Raji (cell line): ENCODE data around the gene IL1RAP.

ENCODE experiments used
- POLR2A ChIP-seq: IDR thresholded peaks from 2 replicates; pipeline ENCODE4 v1.6.1; 2011; ENCODE audit warnings: low read depth, low read length, control low read depth; ENCODE audit not compliant: insufficient read depth

The IL1RAP gene

DNA sequence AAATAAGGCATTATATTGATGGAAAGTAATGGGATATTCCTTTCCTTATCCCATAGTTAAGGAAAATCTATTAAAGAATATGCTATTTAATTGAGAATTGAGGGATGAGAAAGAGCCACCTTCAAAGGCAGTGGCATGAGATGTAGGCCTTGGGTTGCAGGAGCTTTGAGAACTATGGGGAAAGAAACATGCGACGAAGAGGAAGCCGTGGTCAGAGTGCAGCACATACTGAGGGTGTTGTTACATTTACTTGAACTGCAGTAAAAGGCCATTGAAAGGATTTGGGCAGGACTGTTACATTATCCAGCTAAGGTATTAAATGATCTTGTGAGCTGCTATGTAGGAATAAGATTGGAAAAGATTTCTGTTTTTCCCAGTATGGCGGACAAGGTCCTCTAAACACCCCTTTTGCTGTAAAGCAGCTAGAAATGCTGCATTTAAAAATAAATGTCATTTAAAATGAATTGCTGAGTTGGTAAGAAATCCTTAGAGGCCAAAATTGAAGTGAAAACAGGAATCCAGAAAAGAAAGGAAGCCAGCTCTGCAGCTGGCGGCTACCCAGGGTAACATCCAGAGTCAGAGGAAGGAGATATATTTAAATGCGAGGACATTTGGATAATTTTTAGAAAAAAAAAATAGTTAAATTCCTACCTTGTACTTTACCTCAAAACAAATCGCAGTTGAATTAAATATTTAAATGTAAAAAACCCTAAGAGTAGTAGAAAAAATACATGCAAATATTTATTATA, 61.7 kb downstream of the IL1RAP start:
- TF ChIP-seq POLR2A, result no peak

DNA sequence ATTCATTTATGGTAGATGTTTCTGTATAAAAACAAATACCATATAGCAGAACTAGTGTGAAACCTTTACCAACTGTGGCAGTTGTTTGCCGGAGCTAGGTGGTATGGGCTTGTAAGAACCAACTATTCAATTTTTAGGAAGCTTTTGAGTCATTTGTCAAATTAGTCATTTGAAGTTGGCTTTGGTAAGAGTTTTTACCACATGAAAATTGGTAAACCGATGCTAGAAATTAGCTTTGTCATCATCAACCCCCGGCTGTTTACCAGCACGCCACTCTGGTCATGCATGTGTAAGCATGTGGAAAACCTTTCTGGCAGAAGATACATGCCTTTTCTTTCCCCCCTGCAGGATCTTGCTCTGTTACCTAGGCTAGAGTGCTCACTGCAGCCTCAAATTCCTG, 63.3 kb downstream of the IL1RAP start:
- TF ChIP-seq POLR2A, result no peak

DNA sequence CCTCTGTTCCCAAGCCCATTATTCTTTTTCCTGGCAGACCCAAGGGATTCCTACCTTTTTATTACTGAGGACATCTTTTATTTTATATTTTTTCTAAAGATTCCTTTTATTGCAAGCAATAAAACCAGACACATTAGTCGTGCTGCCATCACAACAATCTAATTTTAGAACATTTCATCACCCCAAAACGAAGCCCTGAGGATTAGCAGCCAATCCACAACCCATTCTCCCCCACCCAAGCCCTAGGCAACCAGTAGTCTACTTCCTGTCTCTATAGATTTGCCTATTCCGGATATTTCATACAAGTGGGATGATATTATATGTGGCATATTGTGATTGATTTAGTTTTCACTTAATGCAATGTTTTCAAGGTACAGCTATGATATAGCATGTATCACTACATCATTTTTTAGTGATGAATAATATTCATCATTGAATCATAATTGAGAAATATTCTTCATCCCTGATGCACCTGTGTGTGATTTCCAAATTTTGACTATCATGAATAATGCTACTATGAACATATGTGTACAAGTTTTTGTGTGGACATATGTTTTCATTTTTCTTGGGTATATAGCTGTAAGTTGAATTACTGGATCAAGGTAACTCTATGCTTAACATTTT, 65.7 kb downstream of the IL1RAP start:
- no peak for TF ChIP-seq POLR2A

DNA sequence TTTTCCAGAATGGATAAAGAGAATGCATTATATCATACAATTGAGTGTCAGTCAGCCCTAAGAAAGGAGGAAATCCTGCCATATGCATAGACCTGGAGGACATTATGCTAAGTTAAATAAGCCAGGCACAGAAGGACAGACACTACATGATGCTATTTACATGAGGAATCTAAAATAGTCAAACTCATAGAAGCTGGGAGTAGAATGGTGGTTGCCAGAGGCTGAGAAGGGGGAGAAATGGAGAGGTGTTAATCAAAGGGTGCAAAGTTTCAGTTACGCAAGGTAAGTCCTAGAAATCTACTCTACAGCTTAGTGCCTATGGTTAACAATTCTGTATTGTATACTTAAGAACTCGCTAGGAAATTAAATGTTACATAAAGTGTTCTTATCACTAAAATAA, 66.5 kb downstream of the IL1RAP start:
- TF ChIP-seq POLR2A, result no peak

DNA sequence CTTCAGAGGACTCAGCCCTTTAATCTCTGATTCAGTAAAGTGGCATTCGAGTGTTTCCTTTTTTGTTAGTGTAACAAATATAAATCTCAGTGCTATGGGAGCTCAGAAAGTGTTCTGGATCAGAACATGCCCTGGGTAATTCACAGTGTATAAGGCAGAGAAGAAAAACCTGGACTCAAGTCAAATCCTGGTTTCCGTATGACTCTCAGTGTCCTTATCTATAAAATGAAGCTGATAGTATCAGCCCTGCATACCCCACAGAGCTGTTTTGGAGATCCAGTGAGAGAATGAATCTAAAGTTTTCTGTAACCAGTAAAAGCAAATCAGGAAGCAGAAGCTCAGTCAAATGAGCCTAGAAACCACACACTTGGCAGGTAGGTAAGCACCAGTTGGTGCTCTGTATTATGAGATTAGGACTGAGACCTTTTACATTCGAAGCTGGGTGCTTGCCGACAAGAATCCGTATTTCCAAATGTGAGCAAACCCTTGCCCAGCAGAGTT, 67.2 kb downstream of the IL1RAP start:
- TF ChIP-seq POLR2A, result no peak

DNA sequence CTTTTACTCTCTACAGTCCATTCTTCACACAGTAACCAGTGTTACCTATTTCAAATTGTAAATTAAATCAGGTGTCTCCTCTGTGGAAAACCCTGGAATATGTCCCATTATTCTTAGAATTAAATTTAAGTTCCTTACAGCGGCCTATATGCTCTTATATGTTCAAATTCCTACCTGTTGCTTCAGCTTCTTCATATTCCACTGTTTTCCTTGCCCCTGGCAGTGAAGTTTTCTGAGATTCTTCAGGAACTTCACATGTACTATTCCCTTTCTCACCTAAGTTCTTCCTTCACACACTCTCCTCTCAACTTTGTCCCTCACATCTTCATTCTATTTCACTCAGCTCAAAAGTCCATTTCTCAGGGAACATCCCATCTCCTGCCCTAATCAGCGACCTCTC, 68.8 kb downstream of the IL1RAP start:
- no peak for TF ChIP-seq POLR2A

DNA sequence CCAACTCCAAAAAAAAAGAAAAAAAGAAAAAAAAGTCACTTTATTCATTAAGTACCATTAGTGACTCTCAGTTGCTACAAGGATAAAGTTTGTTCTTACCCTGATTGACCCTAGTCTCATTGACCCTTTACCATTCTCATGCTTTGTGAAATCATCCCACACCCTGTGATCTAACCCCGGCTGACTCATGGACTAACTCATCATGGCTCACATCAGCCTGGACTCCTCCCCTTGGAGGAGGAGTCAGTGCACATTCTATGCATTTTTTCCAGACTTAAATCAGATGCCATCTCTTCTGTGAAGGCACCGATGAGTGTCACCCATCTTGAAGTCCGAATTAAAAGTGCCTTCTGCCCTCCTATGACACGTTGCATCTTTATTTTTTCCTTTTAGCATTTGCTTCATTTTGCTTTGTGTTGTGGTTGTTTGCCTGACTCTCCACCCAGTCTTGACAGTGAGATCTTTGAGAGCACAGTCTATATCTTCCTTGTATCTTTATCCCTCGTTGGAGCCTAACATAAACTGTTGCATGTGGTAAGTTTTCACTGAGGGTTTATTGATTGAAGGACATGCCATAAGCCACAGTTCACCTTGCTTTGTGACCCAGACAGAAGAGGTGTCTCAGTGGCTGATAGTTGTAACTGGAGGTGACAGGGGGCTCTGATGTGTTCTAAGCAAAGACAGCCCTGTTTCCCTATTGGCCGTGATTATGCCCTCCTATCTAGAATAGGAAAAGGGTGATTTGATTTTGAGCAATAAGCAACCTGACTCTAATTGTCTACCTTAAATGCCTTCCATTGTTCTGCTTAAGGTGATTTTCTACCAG, 72.1 kb downstream of the IL1RAP start:
- TF ChIP-seq POLR2A, result no peak

DNA sequence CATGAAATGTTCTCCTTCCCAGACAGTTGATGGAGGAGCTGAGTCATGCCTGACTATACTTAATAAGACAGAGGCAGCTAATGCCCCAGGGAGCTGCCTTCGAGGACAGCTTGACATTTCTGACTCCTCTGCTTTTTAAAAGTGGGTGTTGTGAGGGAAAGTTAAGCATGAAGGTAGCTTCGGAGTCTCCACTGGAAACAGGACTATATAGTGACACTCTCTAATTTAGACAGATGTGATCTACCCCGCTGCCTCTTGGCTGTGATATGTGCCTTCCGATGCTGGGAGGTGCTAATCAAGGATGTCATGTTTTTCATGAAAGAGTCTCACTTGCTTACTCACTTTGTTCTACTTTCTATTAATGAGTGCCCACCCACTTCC, 72.7 kb downstream of the IL1RAP start:
- no peak for TF ChIP-seq POLR2A

DNA sequence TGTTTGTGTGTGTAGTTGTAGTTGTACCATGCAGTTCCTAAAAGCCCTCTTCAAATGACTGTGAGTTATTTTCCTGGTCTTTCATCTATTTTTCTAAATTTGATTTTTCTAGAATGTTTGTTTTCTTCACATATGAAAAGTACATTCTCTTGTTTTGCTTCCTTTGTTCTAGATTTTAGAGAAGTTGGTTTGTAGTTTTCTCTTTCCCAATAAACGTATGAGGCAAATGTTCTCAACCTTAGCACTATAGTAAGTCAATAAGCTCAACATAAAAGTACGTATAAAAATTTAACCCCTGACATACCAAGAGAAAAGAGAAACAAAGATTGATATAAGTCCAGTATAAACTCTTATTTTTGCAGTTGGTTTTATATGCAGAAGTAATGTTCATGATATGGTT, 74.7 kb downstream of the IL1RAP start:
- no peak for TF ChIP-seq POLR2A

DNA sequence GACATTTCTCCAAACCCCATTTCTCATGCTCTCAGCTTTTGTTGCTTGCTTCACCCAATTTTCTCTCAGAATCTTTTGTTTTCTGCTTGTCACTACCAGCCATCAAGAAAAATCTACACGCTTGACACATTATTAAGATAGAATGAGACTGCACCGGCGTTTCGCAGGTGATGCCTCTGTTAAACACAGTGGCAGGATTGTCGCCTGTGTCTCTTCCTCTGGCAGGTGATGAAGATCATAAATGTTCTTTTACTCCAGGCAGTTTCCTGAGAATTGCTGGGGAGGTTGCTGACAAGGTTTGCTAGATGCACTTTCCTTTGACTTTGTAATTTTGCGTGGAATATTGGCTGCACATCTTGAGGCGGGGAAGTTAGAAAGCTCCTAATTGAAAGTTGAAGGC, 75.4 kb downstream of the IL1RAP start:
- TF ChIP-seq POLR2A, result no peak

DNA sequence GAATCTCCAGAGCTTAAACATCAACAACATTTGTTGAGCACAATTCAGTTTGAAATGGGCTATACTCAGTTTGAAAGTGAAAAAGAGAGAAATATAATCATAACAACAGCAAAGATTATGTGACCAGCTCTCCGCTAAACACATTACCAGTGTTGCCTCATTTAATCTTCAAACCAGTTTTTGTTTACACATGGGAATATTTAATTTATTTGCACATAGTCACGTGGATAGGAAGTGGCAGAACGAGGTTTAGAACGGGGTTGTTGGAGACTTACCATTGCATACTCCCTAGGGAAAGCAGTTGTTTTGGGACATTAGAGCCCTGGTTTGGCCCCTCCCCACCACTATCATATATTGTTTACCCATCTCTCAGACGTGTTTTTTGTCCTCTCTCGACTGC, 77.2 kb downstream of the IL1RAP start:
- TF ChIP-seq POLR2A, result no peak

DNA sequence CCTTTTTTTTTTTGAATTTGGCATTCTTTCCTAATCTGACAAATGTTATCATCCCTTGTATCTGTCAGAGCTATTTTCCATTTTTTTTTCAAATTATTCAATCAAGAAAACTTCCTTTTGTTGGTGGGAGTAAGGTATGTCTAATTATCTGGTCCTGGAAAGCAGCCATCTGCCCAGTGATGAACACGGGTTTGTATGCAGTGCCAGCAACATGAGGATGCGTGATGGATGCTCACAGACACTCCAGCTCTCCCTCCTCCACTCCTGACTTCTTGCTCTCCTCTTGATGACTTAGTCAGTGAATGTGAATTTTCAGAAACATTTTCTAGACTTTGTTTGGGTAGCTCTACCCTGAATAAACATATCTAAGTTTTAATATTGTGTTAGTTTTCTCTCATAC, 79.2 kb downstream of the IL1RAP start:
- no peak for TF ChIP-seq POLR2A

DNA sequence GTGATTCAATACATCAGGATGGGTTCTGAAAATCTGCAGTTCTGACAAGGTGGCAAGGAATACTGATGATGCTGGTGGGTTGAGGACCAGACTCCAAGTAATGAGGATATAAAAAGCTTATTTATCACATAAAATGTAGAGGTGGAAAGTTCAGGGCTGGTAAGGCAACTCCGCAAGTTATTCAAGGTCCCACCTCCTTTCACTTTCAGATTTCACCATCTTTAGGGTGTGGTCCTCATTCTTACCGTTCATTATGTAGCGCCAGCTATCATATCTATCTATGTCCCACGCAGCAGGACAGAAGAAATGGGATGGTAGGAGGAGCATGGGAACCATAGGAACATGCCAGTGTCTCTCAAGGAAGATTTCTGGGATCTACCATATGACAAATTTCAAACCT, 80.3 kb downstream of the IL1RAP start:
- TF ChIP-seq POLR2A, result no peak

DNA sequence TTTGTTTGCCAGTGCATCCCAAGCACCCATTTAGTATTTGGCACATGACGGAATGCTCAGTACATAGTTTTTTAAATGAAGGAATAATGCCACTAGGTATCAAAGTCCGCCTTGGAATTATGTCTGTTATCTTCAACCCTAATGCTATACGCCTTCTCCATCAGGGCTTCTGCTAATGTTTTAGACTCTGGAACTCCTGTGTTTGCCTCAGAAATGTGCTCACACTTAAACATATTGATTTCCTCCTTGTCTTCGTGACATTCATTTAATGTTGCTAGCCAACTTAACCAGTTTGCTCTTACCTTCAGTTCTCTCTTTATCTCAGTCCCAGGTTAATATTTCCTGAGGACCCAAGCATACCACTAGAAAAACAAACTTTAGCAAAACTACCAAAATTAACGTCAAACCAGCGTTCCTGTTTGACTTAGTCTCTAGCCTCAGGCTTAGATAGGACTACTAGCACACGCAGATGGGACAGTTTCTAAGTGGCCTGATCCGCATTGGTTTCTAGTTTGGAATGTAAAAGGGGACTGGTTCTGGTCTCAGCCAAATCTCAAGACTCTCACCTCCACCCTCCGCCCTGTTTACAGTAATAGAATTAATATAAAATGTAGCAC, 81.4 kb downstream of the IL1RAP start:
- no peak for TF ChIP-seq POLR2A

DNA sequence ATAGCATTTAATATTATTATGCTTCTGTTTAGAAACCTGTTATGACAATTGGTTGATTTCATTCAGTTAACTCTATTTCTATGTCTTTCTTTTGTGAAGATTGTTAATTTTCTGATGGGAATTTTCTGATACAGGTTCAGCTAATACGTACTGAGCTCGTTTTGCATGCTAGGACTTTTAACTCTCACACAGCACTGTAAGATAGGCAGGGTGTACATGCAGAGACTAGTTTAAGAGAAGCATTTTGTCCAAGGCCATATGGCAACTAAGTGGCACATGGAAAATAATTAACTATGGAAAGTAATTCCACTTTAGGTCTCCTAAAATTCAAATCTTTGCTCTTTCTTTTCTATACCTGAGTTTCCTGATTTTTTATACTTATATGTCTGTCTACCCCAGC, 81.9 kb downstream of the IL1RAP start:
- no peak for TF ChIP-seq POLR2A

DNA sequence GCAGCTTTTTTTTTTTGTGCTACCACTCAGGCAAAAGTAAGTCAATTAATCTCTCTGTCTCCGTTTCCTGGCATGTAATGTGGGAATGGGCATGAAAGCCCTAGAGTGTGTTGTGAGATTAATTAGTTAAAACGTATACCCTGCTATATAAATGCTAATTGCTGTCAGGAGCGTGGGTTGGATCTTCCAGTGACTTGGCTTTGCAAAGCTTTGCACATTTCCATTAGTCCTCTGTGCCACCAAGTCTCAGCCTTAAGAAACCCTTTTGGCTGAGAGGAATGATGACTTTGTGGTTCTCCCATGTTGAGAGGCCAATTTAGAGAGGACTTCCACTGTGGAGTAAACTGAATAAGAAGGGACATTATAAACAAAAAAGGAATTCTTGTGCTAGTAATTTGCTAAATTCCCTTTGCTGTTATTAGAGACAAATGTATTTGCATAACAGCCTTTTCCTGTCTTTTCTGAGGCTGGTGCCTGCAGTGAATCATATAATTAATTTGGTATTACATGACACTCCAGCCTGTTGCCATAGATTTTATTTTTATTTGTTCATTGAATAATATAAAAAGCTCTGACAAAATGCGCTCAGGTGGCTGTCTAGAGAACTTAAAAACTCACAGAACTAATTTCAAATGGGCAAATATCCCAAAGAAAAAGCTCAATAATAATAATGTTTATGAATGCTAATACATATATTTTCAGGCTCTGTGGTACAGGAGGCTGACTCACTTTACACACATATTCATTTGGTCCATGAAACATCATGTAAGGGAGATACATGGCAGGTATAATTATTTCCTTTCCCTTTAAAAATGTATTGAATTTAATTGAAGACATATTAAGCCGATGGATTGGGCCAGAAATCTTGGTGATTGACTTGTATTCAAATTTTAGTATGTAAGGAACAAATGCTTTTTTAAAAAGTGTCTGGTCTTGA, 82.7 kb downstream of the IL1RAP start:
- no peak for TF ChIP-seq POLR2A
